GM12892 (cell line): ENCODE results near the gene DLL1.

Experiments used
- DNase-seq: peaks from one replicate; pipeline ENCODE4 v3.0.0; 2011; ENCODE audit not compliant: insufficient read length
- FAIRE-seq: peaks from 2 replicates; lab custom pipeline; 2011; peaks lifted over from hg19 to GRCh38; lab: Jason Lieb, UNC
- POLR2A ChIP-seq: IDR thresholded peaks from 2 replicates; pipeline ENCODE4 v1.6.1; 2011; ENCODE audit warnings: low read depth, low read length, control low read depth
- POLR2AphosphoS5 ChIP-seq: IDR thresholded peaks from 2 replicates; pipeline ENCODE4 v1.6.1; 2011; ENCODE audit warnings: low read depth, low read length, control low read depth
- TAF1 ChIP-seq: IDR thresholded peaks from 2 replicates; pipeline ENCODE4 v1.6.1; 2011; ENCODE audit warnings: low read depth, mild to moderate bottlenecking, control low read depth, low read length, borderline replicate concordance

Gene DLL1

GRCh38 chr6:170287371-170287876, 3.5 kb downstream of the DLL1 start:
- FAIRE-seq (no peak), DNase-seq (no peak)
- TF ChIP-seq TAF1 (no peak), POLR2A (no peak), POLR2AphosphoS5 (no peak)

GRCh38 chr6:170286934-170287265, 4.0 kb downstream of the DLL1 start:
- TF ChIP-seq TAF1 (no peak), POLR2A (no peak), POLR2AphosphoS5 (no peak)
- DNase-seq (no peak), FAIRE-seq (no peak)

GRCh38 chr6:170286246-170286933, 4.5 kb downstream of the DLL1 start:
- DNase-seq (no peak), FAIRE-seq (no peak)
- TF ChIP-seq POLR2AphosphoS5: no peak
- no peak for TF ChIP-seq TAF1
- no peak for TF ChIP-seq POLR2A

GRCh38 chr6:170285482-170285881, 5.4 kb downstream of the DLL1 start:
- TF ChIP-seq POLR2AphosphoS5 (no peak), POLR2A (no peak), TAF1 (no peak)
- FAIRE-seq: no peak
- no peak for DNase-seq

GRCh38 chr6:170284866-170285469, 5.9 kb downstream of the DLL1 start:
- no peak for DNase-seq
- no peak for TF ChIP-seq POLR2A
- no peak for TF ChIP-seq TAF1
- TF ChIP-seq POLR2AphosphoS5: no peak
- no peak for FAIRE-seq

GRCh38 chr6:170284126-170284773, 6.6 kb downstream of the DLL1 start:
- DNase-seq (no peak), FAIRE-seq (no peak)
- TF ChIP-seq POLR2AphosphoS5 (no peak), TAF1 (no peak), POLR2A (no peak)

- DNase-seq (no peak), FAIRE-seq (no peak)
- no peak for TF ChIP-seq POLR2A
- TF ChIP-seq TAF1: no peak
- TF ChIP-seq POLR2AphosphoS5: no peak
Measured at GRCh38 chr6:170283212-170284081, 7.4 kb downstream of the DLL1 start.

GRCh38 chr6:170282512-170283158, 8.2 kb downstream of the DLL1 start:
- FAIRE-seq (no peak), DNase-seq (no peak)
- TF ChIP-seq POLR2A (no peak), POLR2AphosphoS5 (no peak), TAF1 (no peak)

GRCh38 chr6:170281331-170282292, 9.3 kb downstream of the DLL1 start:
- no peak for TF ChIP-seq POLR2AphosphoS5
- TF ChIP-seq POLR2A: no peak
- no peak for TF ChIP-seq TAF1
- FAIRE-seq (no peak), DNase-seq (no peak)

- TF ChIP-seq POLR2AphosphoS5 (no peak), TAF1 (no peak), POLR2A (no peak)
- DNase-seq (no peak), FAIRE-seq (no peak)
Measured at GRCh38 chr6:170280689-170281045, 10.2 kb downstream of the DLL1 start.
